ENCODE measurements around the gene IL22. TPM values are rescaled to one million over a fixed set of nuclear protein-coding genes. Genes with fewer than 3 reads are reported as not detected.

The IL22 gene
- total RNA-seq, 1 donor from 2014 or later, result not detected

DNA sequence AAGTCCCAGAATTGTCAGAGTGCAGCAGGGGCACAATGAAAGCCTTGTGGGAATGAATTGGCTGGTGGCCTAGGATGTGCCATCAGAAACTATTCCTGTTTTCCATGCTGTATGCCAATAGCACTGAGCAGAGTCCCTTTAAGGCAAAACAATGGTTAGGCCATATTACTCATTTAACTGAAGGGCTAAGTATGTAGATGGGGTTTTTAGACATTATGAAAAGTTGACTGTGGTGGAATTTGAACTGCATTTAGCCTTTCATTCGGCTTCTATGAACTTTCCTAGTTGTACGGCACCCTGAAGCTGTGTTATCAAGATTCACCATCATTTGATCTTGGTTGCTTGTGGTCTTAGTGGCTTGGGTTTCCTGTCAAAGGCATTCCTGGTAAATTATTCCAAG lies 52.5 kb downstream of the IL22 start:
- no peak overlapping the region for H3K27ac ChIP-seq
- intact Hi-C loops (cut with DNase I), result no loop called here
- TF ChIP-seq POLR2A (IDR thresholded peaks at IDR 0.05), result no peak
- TF ChIP-seq POLR2AphosphoS5 (IDR thresholded peaks at IDR 0.05; ENCODE audit: insufficient read depth in 1 of 2, low read depth in 1 of 2), result no peak
- no peak for TF ChIP-seq CTCF (IDR thresholded peaks at IDR 0.05)
- DNase-seq (ENCODE audit: extremely low spot score in 2 of 2), result no peak
- H3K36me3 ChIP-seq, result no peaks in the 10 kb centered on the region
- H3K4me1 ChIP-seq, result no peaks in the 10 kb centered on the region
- H3K9me3 ChIP-seq, result no peaks in the 10 kb centered on the region
- H3K4me3 ChIP-seq, result no peak overlapping the region
- no peaks in the 10 kb centered on the region for H3K27me3 ChIP-seq

- no peaks in the 10 kb centered on the region for H3K27me3 ChIP-seq
- TF ChIP-seq POLR2A (IDR thresholded peaks at IDR 0.05) (no peak), POLR2AphosphoS5 (IDR thresholded peaks at IDR 0.05; ENCODE audit: insufficient read depth in 1 of 2, low read depth in 1 of 2) (no peak), CTCF (IDR thresholded peaks at IDR 0.05) (no peak)
- no peak for DNase-seq (ENCODE audit: extremely low spot score in 2 of 2)
- no peaks in the 10 kb centered on the region for H3K36me3 ChIP-seq
- H3K4me1 ChIP-seq, result no peaks in the 10 kb centered on the region
- H3K27ac ChIP-seq, result no peak overlapping the region
- no peak overlapping the region for H3K4me3 ChIP-seq
- intact Hi-C loops (cut with DNase I), result no loop called here
- no peaks in the 10 kb centered on the region for H3K9me3 ChIP-seq
Observed at GRCh38 chr12:68199127-68199526, 54.3 kb downstream of the IL22 start.

GRCh38 chr12:68198507-68199086 lies 54.8 kb downstream of the IL22 start:
- no peaks in the 10 kb centered on the region for H3K36me3 ChIP-seq
- H3K27me3 ChIP-seq, result no peaks in the 10 kb centered on the region
- H3K9me3 ChIP-seq, result no peaks in the 10 kb centered on the region
- H3K27ac ChIP-seq, result no peak overlapping the region
- no peak overlapping the region for H3K4me3 ChIP-seq
- H3K4me1 ChIP-seq, result no peaks in the 10 kb centered on the region
- TF ChIP-seq POLR2A (IDR thresholded peaks at IDR 0.05) (no peak), POLR2AphosphoS5 (IDR thresholded peaks at IDR 0.05; ENCODE audit: insufficient read depth in 1 of 2, low read depth in 1 of 2) (no peak), CTCF (IDR thresholded peaks at IDR 0.05) (no peak)
- no peak for DNase-seq (ENCODE audit: extremely low spot score in 2 of 2)
- intact Hi-C loops (cut with DNase I), result no loop called here

Other genes starting within 250 kb of the IL22 start
- not detected for gene IFNG, start 93.9 kb downstream of the IL22 start, total RNA-seq
- not detected for gene IL26, start 27.8 kb downstream of the IL22 start, total RNA-seq
- gene MDM1, start 78.8 kb upstream of the IL22 start, total RNA-seq, result 30.0 TPM

Data from vagina (tissue), 2 donors.